H1 (cell line): Measurements from ENCODE around the gene CCL8. TPM values are rescaled to one million over a fixed set of nuclear protein-coding genes. Genes with fewer than 3 reads are reported as not detected.

Experiments
- CTCF ChIA-PET: fragments of 300-600 bp; sonication (Branson Sonifier 250); formaldehyde crosslinking; loops from one replicate; lab custom pipeline; 2021; ENCODE audit not compliant: partially characterized antibody; lab: Charles Lee
- POLR2A ChIA-PET: fragments of 300-600 bp; sonication (Branson Sonifier 250); formaldehyde crosslinking; loops from one replicate; lab custom pipeline; 2021; ENCODE audit warnings: inconsistent platforms; ENCODE audit not compliant: partially characterized antibody; lab: Charles Lee
- DNase-seq, 2 experiments: peaks; one replicate each; pipeline versions ENCODE4 v3.0.0 to v3.0.0-alpha.2; 2010 to 2022; ENCODE audit warnings: low spot score in 2 of 2, low read depth in 1 of 2, mixed read lengths in 1 of 2
- FAIRE-seq: peaks from 2 replicates; lab custom pipeline; 2011; peaks lifted over from hg19 to GRCh38; lab: Jason Lieb, UNC
- H2AFZ ChIP-seq: 2 replicates; pipeline ENCODE4 v1.8.1; 2012; ENCODE audit warnings: low read length, inconsistent platforms
- H2AK5ac ChIP-seq: 2 replicates; pipeline ENCODE4 v1.6.1; 2013; ENCODE audit warnings: low read depth, low read length
- H2BK120ac ChIP-seq: replicated peaks from 2 replicates; pipeline ENCODE3; 2013; ENCODE audit warnings: low read depth, low read length, inconsistent platforms
- H2BK12ac ChIP-seq: 2 replicates; pipeline ENCODE4 v1.6.1; 2013; ENCODE audit warnings: low read depth, low read length
- H2BK15ac ChIP-seq: 2 replicates; pipeline ENCODE4 v1.6.1; 2013; ENCODE audit warnings: low read length
- H2BK20ac ChIP-seq: 2 replicates; pipeline ENCODE4 v1.6.1; 2013; ENCODE audit warnings: low read length
- H2BK5ac ChIP-seq: 2 replicates; pipeline ENCODE4 v1.6.1; 2013; ENCODE audit warnings: low read depth, low read length
- H3K14ac ChIP-seq: 2 replicates; pipeline ENCODE4 v1.6.1; 2013; ENCODE audit warnings: inconsistent platforms; ENCODE audit not compliant: insufficient read length
- H3K18ac ChIP-seq: 2 replicates; pipeline ENCODE4 v1.6.1; 2013; ENCODE audit warnings: low read length; ENCODE audit errors: extremely low read depth
- H3K23ac ChIP-seq: 2 replicates; pipeline ENCODE4 v1.6.1; 2013; ENCODE audit warnings: inconsistent platforms; ENCODE audit not compliant: insufficient read length
- H3K23me2 ChIP-seq: 2 replicates; pipeline ENCODE4 v1.6.1; 2013; ENCODE audit warnings: low read depth, low read length
- H3K27ac ChIP-seq: 2 replicates; pipeline ENCODE4 v1.6.1; 2011; ENCODE audit warnings: low read depth, low read length, inconsistent platforms
- H3K27me3 ChIP-seq, 4 experiments: replicated peaks in 1 of 4; 1 replicate in 1 of 4; 2 replicates in 3 of 4; pipeline versions ENCODE4 v1.6.1 to v1.8.1; 2011 to 2013; ENCODE audit warnings: low read length in 3 of 4, mild to moderate bottlenecking in 3 of 4, inconsistent platforms in 2 of 4, mixed read lengths in 2 of 4, moderate library complexity in 1 of 4; ENCODE audit not compliant: control insufficient read depth in 3 of 4, insufficient read depth in 3 of 4; ENCODE audit errors: extremely low read depth in 1 of 4
- H3K36me3 ChIP-seq, 4 experiments: 2 replicates each; pipeline versions ENCODE4 v1.6.1 to v1.8.1; 2011 to 2013; ENCODE audit warnings: mild to moderate bottlenecking in 4 of 4, low read length in 3 of 4, moderate library complexity in 2 of 4, control low read depth in 1 of 4, inconsistent platforms in 1 of 4; ENCODE audit not compliant: insufficient read depth in 4 of 4, control insufficient read depth in 2 of 4
- H3K4ac ChIP-seq: replicated peaks from 2 replicates; pipeline ENCODE3; 2013; ENCODE audit warnings: low read length, low read depth, mixed read lengths, inconsistent platforms; ENCODE audit not compliant: insufficient read length
- H3K4me1 ChIP-seq, 4 experiments: replicated peaks in 1 of 4; 1 replicate in 1 of 4; 2 replicates in 3 of 4; pipeline versions ENCODE4 v1.6.1 to v1.8.1; 2011 to 2013; ENCODE audit warnings: low read length in 3 of 4, inconsistent platforms in 2 of 4, mixed read lengths in 1 of 4; ENCODE audit not compliant: insufficient read depth in 4 of 4, control insufficient read depth in 3 of 4
- H3K4me2 ChIP-seq, 2 experiments: 2 replicates each; pipeline versions ENCODE4 v1.6.1 to v1.8.1; 2011 to 2013; ENCODE audit warnings: low read depth in 2 of 2, low read length in 2 of 2, control low read depth in 1 of 2, inconsistent platforms in 1 of 2, mild to moderate bottlenecking in 1 of 2; ENCODE audit not compliant: insufficient read depth in 1 of 2
- H3K4me3 ChIP-seq, 4 experiments: fragments of 200-600, 300-600 bp in 1 of 4; sonication (generic), shearing (Covaris generic), sonication (Bioruptor Twin) in 1 of 4; 2 replicates each; pipeline versions ENCODE4 v1.5.1 to v1.8.1; 2011 to 2016; ENCODE audit warnings: low read length in 4 of 4, low read depth in 3 of 4, control low read depth in 2 of 4, inconsistent platforms in 2 of 4, mild to moderate bottlenecking in 2 of 4, mixed read lengths in 1 of 4, moderate library complexity in 1 of 4; ENCODE audit not compliant: insufficient read depth in 2 of 4; ENCODE audit errors: extremely low read depth in 1 of 4
- H3K56ac ChIP-seq: replicated peaks from 2 replicates; pipeline ENCODE3; 2013; ENCODE audit warnings: low read depth, mild to moderate bottlenecking, mixed read lengths, low read length, inconsistent platforms; ENCODE audit not compliant: insufficient read length
- H3K79me1 ChIP-seq: 2 replicates; pipeline ENCODE4 v1.6.1; 2013; ENCODE audit warnings: low read depth, low read length, control low read depth
- H3K79me2 ChIP-seq, 2 experiments: 2 replicates each; pipeline versions ENCODE4 v1.6.1 to v1.8.1; 2012 to 2013; ENCODE audit warnings: low read length in 2 of 2, mild to moderate bottlenecking in 2 of 2, inconsistent platforms in 1 of 2; ENCODE audit not compliant: insufficient read depth in 2 of 2, control insufficient read depth in 1 of 2
- H3K9ac ChIP-seq, 4 experiments: replicated peaks in 1 of 4; 1 replicate in 1 of 4; 2 replicates in 3 of 4; pipeline versions ENCODE4 v1.6.1 to v1.8.1; 2011 to 2013; ENCODE audit warnings: low read depth in 3 of 4, low read length in 3 of 4, control low read depth in 2 of 4, mild to moderate bottlenecking in 2 of 4, moderate library complexity in 2 of 4, inconsistent platforms in 1 of 4; ENCODE audit errors: extremely low read depth in 1 of 4
- H3K9me3 ChIP-seq, 2 experiments: 2 replicates each; pipeline versions ENCODE4 v1.6.1 to v1.8.1; 2012 to 2013; ENCODE audit warnings: mild to moderate bottlenecking in 2 of 2, moderate library complexity in 2 of 2, control low read depth in 1 of 2, inconsistent platforms in 1 of 2, low read depth in 1 of 2, low read length in 1 of 2, mixed read lengths in 1 of 2; ENCODE audit not compliant: insufficient read depth in 2 of 2
- H4K20me1 ChIP-seq, 2 experiments: replicated peaks in 1 of 2; 2 replicates each; pipeline versions ENCODE3 to v1.8.1; 2011 to 2013; ENCODE audit warnings: inconsistent platforms in 2 of 2, low read length in 2 of 2, mild to moderate bottlenecking in 1 of 2; ENCODE audit not compliant: insufficient read depth in 2 of 2, control insufficient read depth in 1 of 2
- H4K5ac ChIP-seq: 2 replicates; pipeline ENCODE4 v1.6.1; 2013; ENCODE audit warnings: low read length, low read depth, mixed read lengths, inconsistent platforms; ENCODE audit not compliant: insufficient read length
- H4K8ac ChIP-seq: 2 replicates; pipeline ENCODE4 v1.8.0; 2013; ENCODE audit warnings: mild to moderate bottlenecking, moderate library complexity, low read length, inconsistent platforms; ENCODE audit not compliant: insufficient read depth; ENCODE audit errors: extremely low read depth
- H4K91ac ChIP-seq: replicated peaks from 2 replicates; pipeline ENCODE3; 2013; ENCODE audit warnings: low read length, mixed read lengths, inconsistent platforms; ENCODE audit not compliant: insufficient read length
- ATF2 ChIP-seq: IDR thresholded peaks from 2 replicates; pipeline ENCODE4 v1.6.1; 2012; ENCODE audit warnings: low read length, inconsistent platforms
- BACH1 ChIP-seq: IDR thresholded peaks from 2 replicates; pipeline ENCODE4 v1.6.1; 2012; ENCODE audit warnings: low read length, improper control_type of control experiment
- GABPA ChIP-seq: IDR thresholded peaks from 2 replicates; pipeline ENCODE4 v1.6.1; 2011; ENCODE audit warnings: mild to moderate bottlenecking, low read length, moderate library complexity, borderline replicate concordance; ENCODE audit not compliant: insufficient read depth
- GTF2F1 ChIP-seq: IDR thresholded peaks from 2 replicates; pipeline ENCODE4 v1.6.1; 2012; ENCODE audit warnings: low read depth, low read length, improper control_type of control experiment, borderline replicate concordance
- JUN ChIP-seq: IDR thresholded peaks from 2 replicates; pipeline ENCODE4 v1.6.1; 2011; ENCODE audit warnings: low read depth, mild to moderate bottlenecking, improper control_type of control experiment, low read length
- KDM5A ChIP-seq: fragments of 200-600 bp; IDR thresholded peaks from 2 replicates; pipeline ENCODE4 v1.7.1; 2012; ENCODE audit warnings: mild to moderate bottlenecking, low read length, inconsistent platforms, mixed read lengths
- SIRT6 ChIP-seq: IDR thresholded peaks from one replicate; pipeline ENCODE4 v1.7.1; 2012; ENCODE audit warnings: low read length, inconsistent platforms
- SP2 ChIP-seq: IDR thresholded peaks from 2 replicates; pipeline ENCODE4 v1.6.1; 2012; ENCODE audit warnings: mild to moderate bottlenecking, low read length, inconsistent platforms
- SUZ12 ChIP-seq: fragments of 200-600 bp; sonication (generic); IDR thresholded peaks from 2 replicates; pipeline ENCODE4 v1.6.1; 2012; ENCODE audit warnings: mild to moderate bottlenecking, inconsistent platforms, low read length, moderate library complexity, mixed read lengths
- TCF12 ChIP-seq: IDR thresholded peaks from 2 replicates; pipeline ENCODE4 v1.6.1; 2011; ENCODE audit warnings: low read depth, mild to moderate bottlenecking, low read length
- polyA plus RNA-seq, 7 experiments: library from polyadenylated mRNA; depleted of rRNA in 3 of 7; stranded (reverse) in 5 of 7; unstranded in 2 of 7; fragments of >200 nt in 5 of 7; fragments of 200-250 nt in 2 of 7; gene quantifications; 1 replicate in 5 of 7; 2 replicates in 1 of 7; 4 replicates in 1 of 7; pipeline versions ENCODE4 v1.2.1 to v1.2.3, GENCODE V29; 2011 to 2013; ENCODE audit warnings: missing spikeins in 2 of 7, mixed read lengths in 2 of 7
- total RNA-seq: library from RNA; stranded (reverse); fragmentation: NEBNext Ultra II Directional; extraction: Animal tissue kit (Norgen Biotek cat#: 25700); gene quantifications from 2 replicates; pipeline ENCODE4 v1.2.1, GENCODE V29; 2021

CCL8 gene
- total and polyA plus RNA-seq, 2 of the 8 experiments (the other 6 are each of a cell fraction or from before 2014, with no cell fraction given), result not detected

- no peak overlapping the region for H3K4me3 ChIP-seq
- no peak overlapping the region for H4K91ac ChIP-seq
- no peak overlapping the region for H3K18ac ChIP-seq
- no peak overlapping the region for H3K14ac ChIP-seq
- no peak overlapping the region for H2BK5ac ChIP-seq
- CTCF ChIA-PET, result interaction anchor here (0.6 to 15.7 kb wide), 3 partner anchors 9 to 150 kb away, joined by 3 to 442 read pairs (median 16); no protein-coding TSS in a partner anchor
- no peaks in the 10 kb centered on the region for H3K79me2 ChIP-seq
- no peak overlapping the region for H2BK120ac ChIP-seq
- H2AK5ac ChIP-seq, result no peak overlapping the region
- no peak overlapping the region for H3K23ac ChIP-seq
- H3K4me1 ChIP-seq, result peaks cover 0 to 3% (median 0%) of the 10 kb centered on the region in 4 experiments; a peak in 1 of 7 replicates
- no peak overlapping the region for H3K27ac ChIP-seq
- H3K4me2 ChIP-seq, result no peak overlapping the region
- no peaks in the 10 kb centered on the region for H3K36me3 ChIP-seq
- no peak for DNase-seq
- H3K9ac ChIP-seq, result no peak overlapping the region
- TF ChIP-seq GABPA (no peak), SP2 (no peak), GTF2F1 (no peak), JUN (no peak), SIRT6 (no peak), KDM5A (no peak), BACH1 (no peak), ATF2 (no peak), SUZ12 (no peak), TCF12 (no peak)
- no peak overlapping the region for H2BK15ac ChIP-seq
- FAIRE-seq, result no peak
- H3K79me1 ChIP-seq, result no peaks in the 10 kb centered on the region
- no peaks in the 10 kb centered on the region for H4K20me1 ChIP-seq
- no peak overlapping the region for H3K4ac ChIP-seq
- H3K23me2 ChIP-seq, result no peaks in the 10 kb centered on the region
- H4K5ac ChIP-seq, result no peak overlapping the region
- no peak overlapping the region for H3K56ac ChIP-seq
- no peak overlapping the region for H2BK20ac ChIP-seq
- no peak overlapping the region for H2AFZ ChIP-seq
- POLR2A ChIA-PET, result no interaction called here
- H2BK12ac ChIP-seq, result no peak overlapping the region
- no peaks in the 10 kb centered on the region for H3K27me3 ChIP-seq
- no peaks in the 10 kb centered on the region for H3K9me3 ChIP-seq
- no peak overlapping the region for H4K8ac ChIP-seq
Measured at GRCh38 chr17:34352191-34352590, 33.0 kb downstream of the CCL8 start.
